DOHH2 (cell line): ENCODE results near the gene NHLH1.

ENCODE experiments used
- EZH2phosphoT487 ChIP-seq: fragments of 200-600 bp; sonication (generic); IDR thresholded peaks from 2 replicates; pipeline ENCODE4 v1.6.1; 2017; ENCODE audit warnings: borderline replicate concordance, mild to moderate bottlenecking, antibody characterized with exemption, low read length, moderate library complexity, mixed read lengths
- TF ChIP-seq, protein P1 (sequence below): fragments of 200-600 bp; sonication (generic); IDR thresholded peaks from one replicate; pipeline ENCODE4 v1.5.1; 2014; ENCODE audit warnings: antibody characterized with exemption, mild to moderate bottlenecking, low read depth, low read length; ENCODE audit not compliant: poor library complexity, severe bottlenecking

GRCh38 chr1:160409486-160409885, 42.6 kb downstream of the NHLH1 start:
- TF ChIP-seq, protein P1, sequence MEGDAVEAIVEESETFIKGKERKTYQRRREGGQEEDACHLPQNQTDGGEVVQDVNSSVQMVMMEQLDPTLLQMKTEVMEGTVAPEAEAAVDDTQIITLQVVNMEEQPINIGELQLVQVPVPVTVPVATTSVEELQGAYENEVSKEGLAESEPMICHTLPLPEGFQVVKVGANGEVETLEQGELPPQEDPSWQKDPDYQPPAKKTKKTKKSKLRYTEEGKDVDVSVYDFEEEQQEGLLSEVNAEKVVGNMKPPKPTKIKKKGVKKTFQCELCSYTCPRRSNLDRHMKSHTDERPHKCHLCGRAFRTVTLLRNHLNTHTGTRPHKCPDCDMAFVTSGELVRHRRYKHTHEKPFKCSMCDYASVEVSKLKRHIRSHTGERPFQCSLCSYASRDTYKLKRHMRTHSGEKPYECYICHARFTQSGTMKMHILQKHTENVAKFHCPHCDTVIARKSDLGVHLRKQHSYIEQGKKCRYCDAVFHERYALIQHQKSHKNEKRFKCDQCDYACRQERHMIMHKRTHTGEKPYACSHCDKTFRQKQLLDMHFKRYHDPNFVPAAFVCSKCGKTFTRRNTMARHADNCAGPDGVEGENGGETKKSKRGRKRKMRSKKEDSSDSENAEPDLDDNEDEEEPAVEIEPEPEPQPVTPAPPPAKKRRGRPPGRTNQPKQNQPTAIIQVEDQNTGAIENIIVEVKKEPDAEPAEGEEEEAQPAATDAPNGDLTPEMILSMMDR, result no peak
- TF ChIP-seq EZH2phosphoT487, result no peak
